HL-60/S4 (cell line): ENCODE results near the gene STAC.
"Not testable (repeated sequence)": the region's sequence is repeated elsewhere in the genome, so short reads cannot be mapped to it uniquely, and the experiment has no call there.

ENCODE experiments used
- in situ Hi-C: fragments of 300-500 bp; cut with MboI; formaldehyde crosslinking; loops from 2 replicates; pipeline ENCODE4 v1.14.3; 2022; ENCODE audit warnings: low sequenced_read_pairs

The STAC gene

GRCh38 chr3:36476286-36476942 is 96.1 kb downstream of the STAC start:
- in situ Hi-C loops = no loop called here

GRCh38 chr3:36477655-36478054 is 97.4 kb downstream of the STAC start:
- in situ Hi-C loops = no loop called here

GRCh38 chr3:36480911-36481648 is 100.8 kb downstream of the STAC start:
- in situ Hi-C loops = no loop called here

- in situ Hi-C loops = no loop called here
Measured at GRCh38 chr3:36482256-36482655, 102.0 kb downstream of the STAC start.

- in situ Hi-C loops = no loop called here
Measured at GRCh38 chr3:36482880-36483279, 102.6 kb downstream of the STAC start.

- in situ Hi-C loops = no loop called here
Measured at GRCh38 chr3:36483709-36484108, 103.4 kb downstream of the STAC start.

- in situ Hi-C loops = no loop called here
Measured at GRCh38 chr3:36484386-36484785, 104.1 kb downstream of the STAC start.

GRCh38 chr3:36486009-36486795 is 105.9 kb downstream of the STAC start:
- in situ Hi-C loops = no loop called here

- in situ Hi-C loops = no loop called here
Measured at GRCh38 chr3:36487616-36488015, 107.3 kb downstream of the STAC start.

- in situ Hi-C loops = no loop called here
Measured at GRCh38 chr3:36488077-36488789, 107.9 kb downstream of the STAC start.

- in situ Hi-C loops = no loop called here
Measured at GRCh38 chr3:36489101-36489500, 108.8 kb downstream of the STAC start.

GRCh38 chr3:36489679-36490425 is 109.5 kb downstream of the STAC start:
- in situ Hi-C loops = no loop called here

GRCh38 chr3:36493051-36493450 is 112.7 kb downstream of the STAC start:
- in situ Hi-C loops = no loop called here

- in situ Hi-C loops = no loop called here
Measured at GRCh38 chr3:36494461-36495109, 114.3 kb downstream of the STAC start.

GRCh38 chr3:36496684-36497633 is 116.7 kb downstream of the STAC start:
- in situ Hi-C loops = no loop called here

- in situ Hi-C loops = not testable (repeated sequence)
Measured at GRCh38 chr3:36500053-36500452, 119.7 kb downstream of the STAC start.

- in situ Hi-C loops = no loop called here
Measured at GRCh38 chr3:36501616-36502015, 121.3 kb downstream of the STAC start.

GRCh38 chr3:36505393-36505792 is 125.1 kb downstream of the STAC start:
- in situ Hi-C loops = no loop called here
